CD4-positive, alpha-beta T cell treated with Interleukin-12 subunit alpha and Interleukin-12 subunit beta, for 1 hour (primary cell): Measurements from ENCODE around the gene OR51V1.
"Not testable (repeated sequence)": the region's sequence is repeated elsewhere in the genome, so short reads cannot be mapped to it uniquely, and the experiment has no call there.

Experiments used
- DNase-seq: peaks from one replicate; pipeline ENCODE4 v3.0.0-alpha.2; 2020

The OR51V1 gene

DNA sequence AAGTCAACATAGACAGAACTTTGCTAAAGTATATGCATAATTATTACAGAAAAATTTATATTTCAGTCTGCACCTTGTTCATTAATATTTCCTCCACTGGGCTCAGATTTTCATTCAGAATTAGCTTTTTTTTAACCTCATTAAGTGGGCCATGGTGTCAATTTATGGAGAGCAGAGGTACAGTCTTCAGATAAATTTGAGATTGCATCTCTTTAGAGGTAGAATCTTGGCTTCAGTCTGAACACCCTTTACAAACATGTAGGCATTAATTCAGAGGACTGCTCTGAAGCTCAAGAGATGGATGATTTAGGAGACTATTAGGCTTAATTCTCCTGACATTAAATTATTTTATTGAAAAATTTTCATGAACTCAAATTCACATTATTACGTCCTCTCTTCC is 29.8 kb upstream of the OR51V1 start:
- no peak for DNase-seq

DNA sequence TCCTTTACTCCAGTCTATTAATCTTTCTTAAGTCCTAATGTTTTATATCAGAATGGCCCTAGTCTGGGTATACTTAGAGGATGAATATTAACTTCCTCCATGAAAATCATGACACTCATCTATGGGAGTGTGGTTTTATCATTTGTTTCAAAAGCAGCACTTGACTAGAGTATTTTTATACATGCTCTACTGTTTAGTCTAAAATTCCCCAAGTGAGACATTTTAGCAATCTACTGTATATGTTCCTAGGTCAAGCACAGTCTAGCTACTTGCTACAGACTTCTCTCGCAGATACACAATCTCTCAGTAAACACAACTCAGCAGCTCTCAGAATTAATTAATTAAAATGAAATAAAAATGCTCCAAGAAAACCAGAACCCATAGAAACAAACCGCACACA is 29.3 kb upstream of the OR51V1 start:
- no peak for DNase-seq

DNA sequence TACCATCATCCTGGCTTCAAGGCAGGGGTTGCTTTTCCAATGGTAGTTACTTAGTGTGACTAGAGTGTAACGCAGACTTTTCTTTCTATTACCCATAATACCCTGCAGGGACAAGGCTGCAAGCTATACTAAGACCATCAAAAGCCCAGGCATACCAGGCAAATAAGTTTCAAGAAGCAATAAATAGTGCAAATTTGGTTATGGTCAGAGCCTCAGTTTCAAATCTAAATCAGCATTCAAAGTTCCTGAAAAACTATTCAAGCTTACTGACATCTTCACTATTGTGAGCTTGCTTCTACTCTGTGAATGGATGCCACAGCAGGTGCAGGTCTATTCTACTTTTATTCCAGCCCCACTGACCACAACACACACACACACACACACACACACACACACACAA is 28.9 kb upstream of the OR51V1 start:
- DNase-seq = no peak

DNA sequence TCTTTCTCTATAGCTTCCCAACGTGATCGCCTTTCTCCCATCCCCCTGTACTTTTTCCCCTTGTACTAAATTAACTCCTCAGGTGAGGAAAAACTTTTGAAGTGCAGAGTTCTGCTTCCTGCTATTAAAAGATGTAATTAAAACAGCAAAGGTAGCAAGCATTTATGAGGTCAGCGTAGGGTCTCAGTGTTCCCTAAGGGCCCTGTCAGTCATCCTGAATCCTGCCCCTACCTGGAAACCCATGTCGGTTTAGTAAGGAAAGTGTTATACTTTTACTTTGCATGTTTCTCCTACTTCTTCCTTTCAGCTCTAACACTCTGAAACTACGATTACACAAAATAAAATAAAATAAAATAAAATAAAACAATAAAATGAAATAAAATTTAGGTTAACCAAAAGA is 27.6 kb upstream of the OR51V1 start:
- DNase-seq = no peak

DNA sequence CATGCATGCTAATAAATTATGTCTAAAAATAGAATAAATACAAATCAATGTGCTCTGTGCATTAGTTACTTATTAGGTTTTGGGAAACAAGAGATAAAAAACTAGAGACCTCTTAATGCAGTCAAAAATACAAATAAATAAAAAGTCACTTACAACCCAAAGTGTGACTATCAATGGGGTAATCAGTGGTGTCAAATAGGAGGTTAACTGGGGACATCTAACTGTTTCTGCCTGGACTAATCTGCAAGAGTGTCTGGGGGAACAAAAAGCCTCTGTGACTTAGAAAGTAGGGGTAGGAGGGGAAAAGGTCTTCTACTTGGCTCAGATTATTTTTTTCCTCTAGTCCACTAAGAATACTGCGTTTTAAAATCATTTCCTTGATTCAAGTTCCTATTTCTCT is 27.2 kb upstream of the OR51V1 start:
- no peak for DNase-seq

DNA sequence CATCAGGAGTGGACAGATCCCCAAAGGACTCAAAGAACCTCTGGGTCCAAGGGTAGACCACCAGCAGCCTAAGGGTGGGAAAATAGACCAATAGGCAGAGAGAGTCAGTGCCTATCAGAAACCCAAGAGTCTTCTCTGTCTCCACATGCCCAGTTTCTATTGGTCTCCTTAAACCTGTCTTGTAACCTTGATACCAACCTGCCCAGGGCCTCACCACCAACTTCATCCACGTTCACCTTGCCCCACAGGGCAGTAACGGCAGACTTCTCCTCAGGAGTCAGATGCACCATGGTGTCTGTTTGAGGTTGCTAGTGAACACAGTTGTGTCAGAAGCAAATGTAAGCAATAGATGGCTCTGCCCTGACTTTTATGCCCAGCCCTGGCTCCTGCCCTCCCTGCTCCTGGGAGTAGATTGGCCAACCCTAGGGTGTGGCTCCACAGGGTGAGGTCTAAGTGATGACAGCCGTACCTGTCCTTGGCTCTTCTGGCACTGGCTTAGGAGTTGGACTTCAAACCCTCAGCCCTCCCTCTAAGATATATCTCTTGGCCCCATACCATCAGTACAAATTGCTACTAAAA is 26.3 kb upstream of the OR51V1 start, which contains the start of gene HBB:
HBB (minus strand) TSS at position 340 of the 579 bp plus-strand sequence; CDS start at position 290, 50 bp downstream.
- DNase-seq = no peak

DNA sequence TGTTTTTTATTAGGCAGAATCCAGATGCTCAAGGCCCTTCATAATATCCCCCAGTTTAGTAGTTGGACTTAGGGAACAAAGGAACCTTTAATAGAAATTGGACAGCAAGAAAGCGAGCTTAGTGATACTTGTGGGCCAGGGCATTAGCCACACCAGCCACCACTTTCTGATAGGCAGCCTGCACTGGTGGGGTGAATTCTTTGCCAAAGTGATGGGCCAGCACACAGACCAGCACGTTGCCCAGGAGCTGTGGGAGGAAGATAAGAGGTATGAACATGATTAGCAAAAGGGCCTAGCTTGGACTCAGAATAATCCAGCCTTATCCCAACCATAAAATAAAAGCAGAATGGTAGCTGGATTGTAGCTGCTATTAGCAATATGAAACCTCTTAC is 25.0 kb upstream of the OR51V1 start:
- no peak for DNase-seq

DNA sequence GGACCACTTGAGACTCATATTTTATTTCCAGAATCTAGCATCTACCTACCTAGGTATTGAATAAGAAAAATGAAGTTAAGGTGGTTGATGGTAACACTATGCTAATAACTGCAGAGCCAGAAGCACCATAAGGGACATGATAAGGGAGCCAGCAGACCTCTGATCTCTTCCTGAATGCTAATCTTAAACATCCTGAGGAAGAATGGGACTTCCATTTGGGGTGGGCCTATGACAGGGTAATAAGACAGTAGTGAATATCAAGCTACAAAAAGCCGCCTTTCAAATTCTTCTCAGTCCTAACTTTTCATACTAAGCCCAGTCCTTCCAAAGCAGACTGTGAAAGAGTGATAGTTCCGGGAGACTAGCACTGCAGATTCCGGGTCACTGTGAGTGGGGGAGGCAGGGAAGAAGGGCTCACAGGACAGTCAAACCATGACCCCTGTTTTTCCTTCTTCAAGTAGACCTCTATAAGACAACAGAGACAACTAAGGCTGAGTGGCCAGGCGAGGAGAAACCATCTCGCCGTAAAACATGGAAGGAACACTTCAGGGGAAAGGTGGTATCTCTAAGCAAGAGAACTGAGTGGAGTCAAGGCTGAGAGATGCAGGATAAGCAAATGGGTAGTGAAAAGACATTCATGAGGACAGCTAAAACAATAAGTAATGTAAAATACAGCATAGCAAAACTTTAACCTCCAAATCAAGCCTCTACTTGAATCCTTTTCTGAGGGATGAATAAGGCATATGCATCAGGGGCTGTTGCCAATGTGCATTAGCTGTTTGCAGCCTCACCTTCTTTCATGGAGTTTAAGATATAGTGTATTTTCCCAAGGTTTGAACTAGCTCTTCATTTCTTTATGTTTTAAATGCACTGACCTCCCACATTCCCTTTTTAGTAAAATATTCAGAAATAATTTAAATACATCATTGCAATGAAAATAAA is 24.3 kb upstream of the OR51V1 start:
- no peak for DNase-seq

DNA sequence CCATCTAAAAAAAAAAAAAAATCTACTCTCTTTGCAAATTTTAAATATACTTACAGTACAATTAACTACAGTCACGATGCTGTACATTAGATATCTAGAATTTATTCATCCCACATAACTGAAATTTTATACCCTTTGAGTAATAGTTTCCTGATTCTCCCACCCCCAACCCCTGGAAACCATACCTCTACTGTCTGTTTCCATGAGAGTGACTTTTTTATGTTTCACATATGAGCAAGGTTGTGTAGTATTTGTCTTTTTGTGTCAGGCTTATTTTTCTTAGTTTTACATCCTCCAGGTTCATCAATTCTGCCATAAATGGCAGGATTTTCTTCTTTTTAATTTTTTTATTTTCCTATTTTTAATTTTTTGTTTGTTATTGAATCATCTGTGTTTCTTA is 23.2 kb upstream of the OR51V1 start:
- no peak for DNase-seq

DNA sequence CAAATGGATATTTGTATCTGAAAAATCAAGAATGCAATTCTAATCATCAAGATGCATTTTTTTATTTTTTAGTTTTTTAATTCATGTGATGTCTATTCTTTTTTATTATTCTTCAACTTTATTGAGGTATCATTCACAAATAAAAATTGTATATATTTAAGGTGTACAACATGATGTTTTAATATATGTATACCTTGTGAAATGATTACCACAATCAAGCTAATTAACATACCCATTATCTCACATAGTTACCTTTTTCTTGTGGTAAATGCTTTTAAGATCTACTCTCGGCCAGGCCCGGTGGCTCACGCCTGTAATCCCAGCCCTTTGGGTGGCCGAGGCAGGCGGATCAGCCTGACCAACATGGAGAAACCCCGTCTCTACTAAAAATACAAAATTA is 22.7 kb upstream of the OR51V1 start:
- DNase-seq = no peak

DNA sequence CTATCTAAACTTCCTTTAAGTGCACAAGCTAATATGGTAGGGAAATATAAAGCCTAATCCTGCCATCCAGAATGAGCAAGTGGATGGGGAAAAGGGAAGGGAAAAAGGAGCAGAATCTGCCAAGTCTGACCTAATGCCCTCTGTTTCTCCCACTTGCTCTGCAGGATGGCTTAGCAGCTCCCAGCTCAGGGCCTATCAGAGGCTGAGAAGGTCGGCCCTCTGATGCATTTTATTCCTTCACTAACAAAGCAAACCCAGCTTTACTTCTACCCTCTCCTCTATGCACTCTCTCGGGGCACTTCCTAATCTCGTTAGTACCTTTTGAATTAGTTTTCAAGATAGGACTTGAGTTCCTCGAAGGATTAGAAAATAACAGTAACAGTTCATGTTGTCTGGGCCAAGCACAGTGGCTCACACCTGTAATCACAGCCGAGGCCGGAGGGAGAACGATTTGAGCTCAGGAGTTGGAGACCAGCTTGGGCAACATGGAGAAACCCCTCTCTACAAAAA is 9.9 kb upstream of the OR51V1 start:
- DNase-seq = no peak

DNA sequence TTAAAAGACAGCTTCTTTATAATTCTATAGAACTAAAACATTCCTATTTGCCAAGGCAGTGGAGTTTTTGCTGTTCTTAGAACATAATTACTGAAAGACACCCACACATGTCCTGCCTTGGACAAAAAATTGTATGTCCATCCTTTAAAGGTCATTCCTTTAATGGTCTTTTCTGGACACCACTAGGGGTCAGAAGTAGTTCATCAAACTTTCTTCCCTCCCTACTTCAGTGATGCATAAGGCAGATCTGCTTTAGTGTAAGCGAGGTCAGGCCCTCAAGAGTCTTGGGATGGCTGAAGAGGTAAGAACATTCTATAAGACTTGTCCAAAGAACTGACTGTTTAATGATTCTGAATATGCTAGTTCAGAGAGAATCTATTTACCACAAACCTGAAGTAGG is 4.3 kb upstream of the OR51V1 start:
- DNase-seq = no peak

DNA sequence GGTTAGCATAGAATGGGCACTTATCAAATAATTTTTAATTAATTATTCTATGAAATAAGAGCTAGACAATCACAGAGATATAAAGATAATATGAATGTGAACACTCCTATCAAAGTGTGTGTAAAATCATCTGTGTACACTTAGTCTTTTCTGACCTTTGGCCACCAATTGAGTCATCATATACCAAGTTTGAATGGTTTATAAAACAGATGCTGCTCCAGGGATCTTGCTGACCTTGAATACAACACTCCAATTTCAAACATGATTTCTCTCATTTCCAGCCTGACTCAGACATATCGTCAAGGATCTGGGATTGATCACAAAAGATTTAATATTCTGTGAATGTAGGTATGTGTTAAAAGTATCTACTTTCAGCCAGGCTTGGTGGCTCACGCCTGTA is 2.9 kb upstream of the OR51V1 start:
- no peak for DNase-seq

DNA sequence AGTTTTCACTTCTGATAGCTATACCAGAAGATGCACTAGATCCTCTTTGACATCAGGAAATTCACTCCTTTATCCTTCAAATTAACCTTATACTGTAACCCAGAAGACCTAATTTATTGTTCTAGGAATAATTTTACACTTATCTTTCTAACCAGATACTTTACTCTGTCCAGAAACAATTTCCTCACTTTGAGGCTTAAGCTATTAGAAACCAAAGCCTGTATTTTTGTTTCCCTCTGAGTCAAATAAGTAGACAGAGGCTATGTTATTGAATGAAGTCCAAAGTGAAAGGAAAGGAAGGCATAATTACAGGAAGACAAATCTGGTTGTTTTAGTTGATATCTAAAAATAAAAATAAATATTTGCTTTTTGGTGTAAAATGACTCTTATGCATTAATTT is 2.2 kb downstream of the OR51V1 start:
- DNase-seq = no peak

DNA sequence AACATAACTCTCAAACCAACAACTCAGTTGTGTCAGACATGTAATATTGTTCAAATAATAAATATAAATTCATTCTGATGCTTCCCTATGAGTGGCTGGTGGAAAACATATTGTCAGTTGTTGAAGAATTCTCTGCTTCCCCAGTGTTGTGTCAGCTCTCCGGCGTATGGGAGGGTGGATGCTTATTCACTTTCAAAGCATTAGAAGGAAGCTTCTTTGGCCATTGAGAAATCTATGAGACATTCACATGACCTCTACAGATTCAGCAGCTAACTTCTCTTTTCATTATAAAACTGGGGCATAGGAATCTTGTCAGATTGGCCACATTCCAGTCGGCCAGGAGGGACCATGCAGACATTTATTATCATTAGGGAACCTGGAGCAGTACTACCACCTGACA is 2.9 kb downstream of the OR51V1 start:
- no peak for DNase-seq

DNA sequence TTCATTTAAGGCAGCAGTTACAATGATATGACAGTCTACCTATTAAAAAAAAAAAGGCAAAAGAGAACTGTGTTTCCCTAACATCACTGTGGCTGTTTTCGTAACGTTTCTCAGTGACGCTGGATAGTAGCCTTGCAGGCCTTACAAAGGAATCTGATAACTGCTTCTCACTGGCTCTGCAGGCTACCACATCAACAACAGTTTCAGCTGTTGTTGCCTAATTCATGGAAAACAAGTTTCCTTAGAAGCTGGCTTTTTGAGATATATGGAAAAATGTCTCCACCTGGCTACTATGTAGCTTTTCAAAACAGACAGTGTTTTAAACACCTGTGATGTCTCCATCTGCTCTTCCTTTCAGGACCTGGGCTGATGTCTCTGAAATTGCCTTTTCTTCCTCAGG is 3.8 kb downstream of the OR51V1 start:
- DNase-seq = no peak

DNA sequence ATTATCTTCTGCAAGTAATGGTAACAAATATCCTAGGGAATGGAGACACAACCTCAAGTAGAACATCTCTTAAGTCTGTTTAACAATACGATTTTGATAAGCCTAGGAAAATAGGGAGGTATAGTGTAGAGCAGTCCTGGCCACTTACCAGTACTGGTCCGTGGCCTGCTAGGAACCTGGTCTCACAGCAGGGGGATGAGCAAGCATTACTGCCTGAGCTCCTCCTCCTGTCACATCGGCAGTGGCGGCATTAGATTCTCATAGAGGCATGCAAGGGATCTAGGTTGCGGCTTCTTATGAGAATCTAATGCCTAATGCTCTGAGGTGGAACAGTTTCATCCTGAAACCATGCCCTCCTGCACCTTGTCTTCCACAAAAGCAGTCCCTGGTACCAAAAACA is 4.4 kb downstream of the OR51V1 start:
- no peak for DNase-seq

DNA sequence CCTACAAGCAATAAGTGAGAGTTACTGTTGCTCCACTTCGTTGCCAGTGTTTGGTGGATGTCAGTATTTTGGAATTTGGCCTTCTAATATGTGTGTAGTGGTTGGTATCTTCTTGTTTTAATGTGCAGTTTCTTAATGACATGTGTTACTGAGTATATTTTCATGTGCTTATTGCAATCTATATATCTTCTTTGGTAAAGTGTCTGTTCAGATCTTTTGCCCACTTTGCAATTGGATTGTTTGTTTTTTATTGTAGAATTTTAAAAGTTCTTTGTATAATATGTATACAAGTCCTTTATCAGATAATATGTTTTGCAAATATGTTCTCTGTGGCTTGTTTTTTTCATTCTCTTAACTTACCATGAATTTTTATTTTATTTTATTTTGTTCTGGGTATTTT is 7.7 kb downstream of the OR51V1 start:
- DNase-seq = no peak

DNA sequence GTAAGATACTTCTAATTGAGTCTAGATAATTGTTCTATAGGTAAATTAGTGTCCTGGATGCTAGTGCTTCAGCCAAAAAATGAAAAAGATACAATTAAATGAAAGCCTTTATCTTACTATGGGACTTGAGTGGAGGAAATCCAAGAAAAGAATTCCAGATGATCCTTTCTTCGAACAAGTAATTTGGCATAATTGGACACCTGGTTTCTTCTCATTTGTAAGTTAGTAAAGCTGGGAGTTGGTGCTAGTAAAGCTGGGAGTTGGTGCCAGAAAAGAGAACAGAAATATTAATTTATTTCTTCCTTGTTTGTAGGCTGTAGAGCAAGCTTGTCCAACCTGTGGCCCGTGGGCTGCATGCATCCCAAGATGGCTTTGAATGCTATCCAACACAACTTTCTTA is 12.3 kb downstream of the OR51V1 start:
- DNase-seq = no peak

DNA sequence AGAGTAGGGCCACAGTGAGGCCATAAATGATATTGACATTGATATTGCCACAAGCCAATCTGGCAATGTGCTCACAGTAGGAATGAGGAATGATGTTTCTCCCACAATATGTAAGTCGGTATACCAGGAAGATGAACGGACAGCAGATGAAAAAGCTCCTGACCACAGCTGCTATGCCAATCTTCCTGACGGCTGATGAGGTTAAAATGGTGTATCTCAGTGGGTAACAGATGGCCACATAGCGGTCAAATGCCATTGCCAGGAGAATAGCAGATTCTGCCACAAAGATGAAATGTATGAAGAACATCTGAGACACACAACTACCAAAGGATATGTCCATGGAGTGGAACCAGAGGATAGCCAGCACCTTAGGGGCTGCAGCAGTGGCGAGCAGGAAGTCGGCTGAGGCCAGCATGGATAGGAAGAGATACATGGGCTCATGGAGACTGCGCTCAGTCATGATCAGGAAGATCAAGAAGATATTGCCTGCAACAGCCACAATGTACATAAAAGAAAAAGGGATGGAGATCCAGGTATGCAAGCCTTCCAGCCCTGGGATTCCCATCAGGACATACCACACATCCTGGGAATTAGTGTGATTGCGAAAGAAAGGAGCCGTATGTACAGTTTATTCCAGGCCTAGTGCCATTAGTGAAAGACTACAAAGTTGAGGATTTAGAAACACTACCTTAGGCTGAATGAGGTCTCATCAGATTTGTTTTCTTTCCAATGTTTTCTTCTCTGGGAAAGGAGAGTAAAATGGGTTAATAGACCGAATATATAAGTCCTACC is 22.2 kb downstream of the OR51V1 start:
- DNase-seq = no peak

DNA sequence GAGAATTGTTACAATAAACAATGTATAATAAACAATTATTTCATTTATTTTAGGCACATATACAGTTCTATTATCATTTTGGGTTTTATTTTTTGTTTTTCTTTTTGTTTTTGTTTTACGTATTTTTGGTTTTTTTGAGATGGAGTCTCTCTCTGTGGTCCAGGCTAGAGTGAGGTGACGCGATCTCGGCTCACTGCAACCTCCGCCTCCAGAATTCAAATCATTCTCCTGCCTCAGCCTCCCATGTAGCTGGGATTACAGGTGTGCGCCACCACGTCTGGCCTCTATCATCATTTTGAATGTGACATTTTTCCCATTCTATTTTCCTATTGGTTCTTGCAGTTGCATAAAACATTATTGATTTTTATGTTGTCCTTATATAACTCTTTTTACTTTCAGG is 25.5 kb downstream of the OR51V1 start:
- DNase-seq = no peak

DNA sequence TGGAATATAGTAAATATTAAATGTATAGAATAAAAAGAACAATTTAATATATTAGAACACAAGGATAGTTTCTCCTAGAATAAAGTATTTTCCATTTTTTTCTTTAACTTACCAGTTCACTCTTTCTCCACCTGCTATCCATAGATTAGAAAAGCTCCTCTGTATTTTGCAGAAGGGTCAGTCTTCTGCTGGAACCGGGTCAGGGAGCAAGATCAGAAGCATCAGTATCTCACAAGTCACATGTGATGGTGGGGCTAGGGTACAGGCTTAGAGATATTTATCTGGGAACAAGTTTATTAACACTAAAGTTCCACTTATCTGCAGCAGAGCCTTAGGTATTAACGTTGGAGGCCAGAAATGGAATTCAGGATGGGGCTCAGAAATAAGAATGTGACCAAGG is 28.6 kb downstream of the OR51V1 start:
- DNase-seq = no peak

DNA sequence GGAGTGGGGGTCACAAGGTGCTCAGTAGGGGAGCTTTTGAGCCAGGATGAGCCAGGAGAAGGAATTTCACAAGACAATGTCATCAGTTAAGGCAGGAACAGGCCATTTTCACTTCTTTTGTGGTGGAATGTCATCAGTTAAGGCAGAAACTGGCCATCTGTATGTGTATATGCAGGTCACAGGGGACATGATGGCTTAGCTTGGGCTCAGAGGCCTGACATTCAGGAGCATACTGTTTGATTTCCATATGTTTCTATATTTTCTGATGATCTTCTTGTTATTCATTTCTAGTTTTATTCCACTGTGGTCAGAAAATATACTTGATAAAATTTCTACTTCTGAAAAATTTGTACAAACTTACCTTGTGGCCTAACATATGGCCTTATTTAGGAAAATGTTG is 34.6 kb downstream of the OR51V1 start:
- not testable (repeated sequence) for DNase-seq

DNA sequence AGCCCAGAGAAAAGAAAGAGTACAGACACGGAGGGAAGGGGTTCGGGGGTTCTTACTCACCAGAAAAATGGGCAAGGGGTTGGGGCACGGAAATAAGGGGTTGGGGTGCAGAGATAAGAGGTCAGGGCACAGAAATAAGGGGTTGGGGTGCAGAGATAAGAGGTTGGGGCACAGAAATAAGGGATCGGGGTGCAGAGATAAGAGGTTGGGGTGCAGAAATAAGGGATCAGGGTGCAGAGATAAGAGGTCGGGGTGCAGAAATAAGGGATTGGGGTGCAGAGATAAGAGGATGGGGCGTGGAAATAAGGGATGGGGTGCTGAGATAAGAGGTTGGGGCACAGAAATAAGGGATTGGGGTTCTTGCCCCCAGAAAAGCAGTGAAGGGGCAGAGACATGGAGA is 35.7 kb downstream of the OR51V1 start:
- not testable (repeated sequence) for DNase-seq
